Activated T-cell treated with anti-CD3 and anti-CD28 coated beads, Interleukin-2, amount 50 U/mL, for 48 hours (primary cell): Measurements from ENCODE around the gene CPSF4L.
"Not testable (repeated sequence)": the region's sequence is repeated elsewhere in the genome, so short reads cannot be mapped to it uniquely, and the experiment has no call there.

Experiments
- DNase-seq, 2 experiments: peaks; one replicate each; pipeline ENCODE4 v3.0.0-alpha.2; 2020

Gene CPSF4L, protein sequence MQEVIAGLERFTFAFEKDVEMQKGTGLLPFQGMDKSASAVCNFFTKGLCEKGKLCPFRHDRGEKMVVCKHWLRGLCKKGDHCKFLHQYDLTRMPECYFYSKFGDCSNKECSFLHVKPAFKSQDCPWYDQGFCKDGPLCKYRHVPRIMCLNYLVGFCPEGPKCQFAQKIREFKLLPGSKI

GRCh38 chr17:73261617-73261951 is at the start of gene CPSF4L:
TSS of gene CPSF4L (minus strand) at chr17:73261880. CDS start at chr17:73261818, 62 bp downstream.
- DNase-seq = no peak

GRCh38 chr17:73311428-73311780 is 49.7 kb upstream of the CPSF4L start:
- no peak for DNase-seq

DNA sequence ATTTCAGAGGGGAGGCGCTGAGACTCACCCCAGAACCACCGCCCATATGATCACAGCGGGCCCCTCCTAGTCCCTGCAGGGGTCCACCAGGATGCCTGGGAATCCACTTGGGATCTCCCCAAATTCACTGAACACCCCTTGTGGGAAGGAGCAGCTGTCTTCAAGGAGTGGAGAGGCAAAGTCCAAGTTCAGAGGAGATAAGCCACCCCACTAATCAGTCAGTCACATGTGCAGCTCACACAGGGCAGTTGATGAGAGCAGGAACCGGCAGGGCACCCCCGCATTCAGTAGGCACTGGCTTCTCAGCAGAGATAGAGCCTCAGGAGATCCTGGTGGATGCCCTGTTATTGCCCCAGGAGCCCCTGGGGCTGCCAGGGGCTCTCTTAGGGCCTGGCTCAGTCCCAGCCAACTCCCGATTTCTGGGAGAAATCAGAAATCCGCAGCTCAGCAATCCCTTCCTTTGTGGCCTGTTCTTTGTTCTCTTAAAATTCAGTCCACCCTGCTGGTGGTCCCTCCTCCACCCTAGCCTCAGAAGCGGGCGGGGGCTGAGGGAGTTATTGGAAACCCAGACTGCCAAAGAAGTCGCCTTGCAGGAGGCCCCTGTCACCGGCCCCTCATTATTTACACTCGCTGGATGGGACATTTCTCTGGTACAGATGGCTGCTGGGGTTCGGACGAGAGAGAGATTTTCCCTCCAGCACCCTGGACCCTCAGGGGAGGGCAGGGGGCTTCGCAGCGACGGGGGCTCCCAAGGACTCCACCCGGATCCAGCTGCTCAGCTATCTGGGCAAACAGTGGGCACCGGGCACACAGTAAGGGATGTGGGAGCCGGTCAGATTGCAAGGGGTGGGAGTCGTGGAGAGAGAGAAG is 48.3 kb upstream of the CPSF4L start:
- no peak for DNase-seq

DNA sequence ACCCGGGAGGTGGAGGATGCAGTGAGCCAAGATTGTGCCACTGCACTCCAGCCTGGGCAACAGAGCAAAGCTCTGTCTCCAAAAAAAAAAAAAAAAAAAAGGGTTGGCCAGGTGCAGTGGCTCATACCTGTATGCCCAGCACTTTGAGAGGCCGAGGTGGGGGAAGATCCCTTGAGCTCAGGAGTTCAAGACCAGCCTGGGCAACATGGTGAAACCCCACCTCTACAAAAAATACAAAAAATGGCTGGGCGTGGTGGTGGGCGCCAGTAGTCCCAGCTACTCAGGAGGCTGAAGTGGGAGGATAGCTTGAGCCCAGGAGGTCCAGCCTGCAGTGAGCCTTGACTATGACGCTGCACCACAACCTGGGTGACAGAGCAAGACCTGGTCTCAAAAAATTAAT is 47.3 kb upstream of the CPSF4L start:
- DNase-seq = not testable (repeated sequence)

DNA sequence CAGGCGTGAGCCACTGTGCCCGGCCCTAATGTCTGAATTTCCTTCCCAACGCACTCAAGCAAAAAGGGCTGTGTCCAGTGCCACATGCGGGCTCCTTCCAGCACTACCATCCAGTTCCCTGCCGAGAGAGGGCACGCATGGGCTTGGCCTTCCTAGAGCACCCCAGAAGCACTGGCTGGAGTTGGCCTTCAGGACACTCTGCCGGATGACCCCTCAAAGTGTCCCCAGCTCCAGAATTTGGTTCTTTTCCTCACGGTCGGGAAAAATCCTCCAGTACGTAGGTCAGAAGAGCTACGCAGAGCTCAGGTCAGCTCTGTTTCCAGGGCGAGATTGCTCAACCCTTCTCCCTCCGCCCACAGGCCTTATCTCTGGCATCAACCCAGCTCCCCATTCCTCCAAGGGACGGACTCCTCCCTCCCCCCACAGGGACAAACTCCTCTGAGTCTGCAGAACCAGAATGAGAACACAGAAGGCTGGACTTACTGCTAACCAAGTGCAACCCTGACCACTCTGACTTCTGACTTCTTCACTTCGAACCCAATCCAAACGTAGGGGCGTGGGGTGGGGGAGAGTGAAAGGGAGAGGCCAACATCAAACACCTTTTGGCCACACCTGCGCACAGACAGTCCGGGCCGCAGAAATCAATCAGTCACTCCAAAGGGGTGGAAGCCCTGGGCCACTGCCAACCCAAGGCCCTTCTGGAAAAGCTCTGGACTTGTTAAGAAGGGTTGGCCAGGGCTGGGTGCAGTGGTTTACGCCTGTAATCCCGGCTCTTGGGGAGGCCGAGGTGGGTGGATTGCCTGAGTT is 46.5 kb upstream of the CPSF4L start:
- no peak for DNase-seq

GRCh38 chr17:73307130-73307529 is 45.5 kb upstream of the CPSF4L start:
- DNase-seq = no peak

GRCh38 chr17:73305845-73306836 is 44.5 kb upstream of the CPSF4L start:
- DNase-seq = no peak

DNA sequence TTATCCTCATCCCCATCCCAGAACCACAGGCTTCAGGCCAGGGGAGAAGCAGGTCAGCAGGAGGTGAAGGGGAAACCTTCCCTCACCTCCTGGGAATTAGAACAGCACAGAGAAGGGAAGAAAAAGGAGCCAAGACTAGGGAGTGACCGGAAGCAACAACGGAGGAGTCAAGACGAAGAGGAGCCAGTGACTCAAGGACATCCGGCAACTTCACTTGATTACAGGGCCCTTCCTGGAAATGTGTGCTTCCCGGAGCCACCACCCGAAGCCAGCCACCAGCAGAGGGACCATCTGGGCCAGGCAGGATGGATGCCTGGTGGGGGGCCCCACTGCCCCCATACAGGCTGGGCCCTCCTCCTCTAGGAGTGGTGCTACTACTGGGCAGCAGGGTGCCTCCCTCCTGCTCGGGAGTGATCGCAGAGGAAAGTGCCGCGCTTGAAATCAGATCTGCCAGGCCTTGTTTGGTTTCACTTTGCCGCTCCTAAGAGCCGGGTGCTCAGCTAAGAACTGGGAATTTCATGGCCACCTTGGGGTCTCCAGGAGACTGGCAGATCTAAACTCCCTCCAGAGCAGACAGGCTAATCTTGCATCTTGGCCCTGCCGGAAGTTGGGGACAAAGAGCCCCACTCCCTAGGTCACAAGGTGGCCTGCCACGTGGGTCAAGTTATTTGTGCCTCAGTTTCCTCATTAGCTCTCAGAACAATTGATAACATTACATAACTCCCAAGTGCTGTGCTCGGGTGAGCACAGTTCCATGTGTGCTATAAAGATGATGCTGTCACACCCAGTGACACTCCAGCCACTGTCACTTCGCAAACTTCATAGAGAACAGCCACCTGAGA is 43.5 kb upstream of the CPSF4L start:
- no peak for DNase-seq

DNA sequence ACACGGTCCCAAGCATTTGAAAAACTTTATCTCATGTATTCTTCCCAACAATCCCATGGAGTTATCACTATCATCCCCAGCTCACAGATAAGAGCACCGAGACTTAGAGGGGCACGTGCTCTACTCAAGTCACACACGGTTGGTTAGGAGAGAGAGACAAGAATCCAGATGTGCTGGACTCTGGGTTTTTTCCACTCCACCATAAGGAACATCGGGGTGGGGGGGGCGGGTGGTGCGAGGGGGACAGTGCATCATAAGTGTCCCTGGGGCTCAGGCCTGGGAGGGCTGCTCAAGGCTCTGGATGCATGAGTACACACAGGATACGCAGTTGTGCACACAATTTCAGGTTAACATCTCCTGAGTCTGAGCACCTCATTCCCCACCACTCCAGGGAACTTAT is 42.8 kb upstream of the CPSF4L start:
- no peak for DNase-seq

- DNase-seq = no peak
Observed at GRCh38 chr17:73302189-73302588, 40.5 kb upstream of the CPSF4L start.

DNA sequence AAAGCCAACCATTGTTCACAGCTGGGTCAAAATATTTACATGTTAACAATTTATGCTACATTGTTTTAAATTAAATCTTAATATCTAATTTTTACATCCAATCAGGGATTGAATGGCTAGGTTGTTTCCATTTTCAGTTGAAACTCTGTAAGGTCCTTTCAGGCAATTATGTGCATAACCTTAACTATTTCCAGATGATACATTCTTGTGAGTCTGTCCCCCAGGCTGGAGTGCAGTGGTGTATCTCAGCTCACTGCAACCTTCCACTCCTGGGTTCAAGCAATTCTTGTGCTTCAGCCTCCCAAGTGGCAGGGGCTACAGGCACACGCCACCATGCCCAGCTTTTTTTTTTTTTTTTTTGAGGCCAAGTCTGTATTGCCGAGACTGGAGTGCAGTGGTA is 39.7 kb upstream of the CPSF4L start:
- no peak for DNase-seq

GRCh38 chr17:73300392-73300791 is 38.7 kb upstream of the CPSF4L start:
- no peak for DNase-seq

GRCh38 chr17:73297934-73298861 is 36.5 kb upstream of the CPSF4L start:
- DNase-seq = no peak

DNA sequence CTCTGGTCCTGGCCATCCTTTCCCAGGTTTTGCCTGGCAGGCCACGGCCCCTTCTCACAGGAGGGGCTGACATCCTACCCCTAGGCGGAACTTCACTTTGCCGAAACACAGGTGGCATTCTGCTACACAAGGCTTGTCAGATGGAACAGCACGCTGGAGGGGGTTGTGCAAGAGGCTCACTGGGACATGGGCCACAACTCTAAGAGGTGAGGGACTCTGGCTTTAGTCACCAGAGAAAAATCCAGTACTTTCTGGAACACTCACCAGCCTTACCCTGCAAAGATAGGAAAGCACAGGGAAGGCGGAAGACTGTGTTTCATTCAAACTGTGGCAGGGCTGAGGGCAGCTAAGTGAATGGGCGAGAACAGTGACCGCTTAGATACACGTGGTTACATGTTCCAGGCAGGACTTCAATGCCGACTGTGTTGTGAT is 31.8 kb upstream of the CPSF4L start:
- no peak for DNase-seq

DNA sequence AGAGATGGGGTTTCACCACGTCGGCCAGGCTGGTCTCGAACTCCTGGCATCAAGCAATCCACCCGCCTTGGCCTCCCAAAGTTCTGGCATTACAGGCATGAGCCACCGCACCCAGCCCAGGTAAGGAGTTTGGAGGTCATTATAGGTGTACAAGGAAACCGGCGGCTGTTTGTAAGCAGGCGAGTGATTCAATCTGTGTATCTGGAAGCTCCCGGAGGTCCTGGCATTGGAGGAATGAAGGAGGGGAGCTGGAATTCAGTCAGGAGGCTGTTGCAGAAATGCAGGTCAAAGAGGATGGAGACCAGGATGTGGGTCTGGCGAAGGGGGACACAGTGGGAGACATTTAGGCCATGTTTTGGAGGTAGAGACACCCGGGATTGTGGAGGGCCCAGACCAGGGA is 31.4 kb upstream of the CPSF4L start:
- no peak for DNase-seq

- no peak for DNase-seq
Observed at GRCh38 chr17:73292031-73292531, 30.4 kb upstream of the CPSF4L start.

DNA sequence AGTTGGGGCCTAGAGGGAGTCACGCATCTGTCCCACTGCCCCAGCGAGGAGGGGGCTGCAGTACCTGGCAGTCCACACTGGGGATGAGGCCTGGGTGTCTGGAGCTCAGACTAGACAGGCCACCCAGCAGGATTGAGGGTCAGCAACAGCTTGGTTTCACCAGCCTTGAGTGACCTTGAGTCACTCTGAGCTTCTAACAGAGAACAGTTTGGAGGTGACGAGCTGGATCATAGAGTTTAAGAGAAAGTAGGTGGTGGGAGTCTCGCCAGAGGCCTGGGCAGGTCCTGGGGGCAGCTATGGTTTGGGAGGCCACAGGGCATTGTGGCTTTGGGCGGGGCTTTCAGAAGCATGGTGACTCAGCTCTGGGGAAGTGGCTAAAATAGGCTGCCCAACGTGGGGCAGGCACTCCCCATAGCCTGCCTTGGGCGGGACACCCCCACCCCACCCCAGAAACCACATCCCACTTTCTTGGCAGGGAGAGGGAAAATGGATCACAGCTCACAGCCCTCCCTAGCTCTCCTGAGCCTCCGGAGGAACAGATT is 29.7 kb upstream of the CPSF4L start:
- DNase-seq = no peak

- no peak for DNase-seq
Observed at GRCh38 chr17:73290399-73291259, 28.9 kb upstream of the CPSF4L start.
